ENCODE data around the gene SLC25A17.
"Not testable (repeated sequence)": the region's sequence is repeated elsewhere in the genome, so short reads cannot be mapped to it uniquely, and the experiment has no call there.

Gene SLC25A17

DNA sequence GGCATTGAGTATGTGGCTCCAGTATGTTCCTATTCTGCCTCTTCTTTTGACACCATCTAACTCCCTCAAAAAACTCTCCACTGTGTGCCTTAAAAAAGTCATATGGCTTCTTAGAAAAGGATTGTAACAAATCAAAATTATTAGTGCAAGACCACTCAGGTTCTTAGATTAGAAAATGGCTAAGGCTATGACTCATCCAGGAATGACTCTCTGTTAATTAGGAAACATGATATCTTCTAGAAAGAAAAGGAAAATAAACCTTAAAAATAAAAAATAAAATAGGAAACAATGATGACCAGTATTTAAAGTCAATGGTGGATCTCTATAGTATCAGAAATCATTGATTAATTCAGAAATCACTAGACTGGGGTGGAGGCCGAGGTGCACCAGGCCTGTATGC is 21.7 kb downstream of the SLC25A17 start:
- Mint-ChIP-seq H3K36me3 (ENCODE audit: low read depth) (peaks cover 20% of the 10 kb centered on the region), H3K4me3 (no peak overlapping the region), H3K9me3 (no peaks in the 10 kb centered on the region), H3K4me1 (peaks cover 5% of the 10 kb centered on the region), H3K27me3 (ENCODE audit: low read depth) (no peaks in the 10 kb centered on the region), H3K27ac (no peak overlapping the region)
- TF ChIP-seq CTCF (IDR thresholded peaks at IDR 0.05; ENCODE audit: unreplicated experiment in 3 of 3) = no peak

- Mint-ChIP-seq H3K27ac (no peak overlapping the region), H3K36me3 (ENCODE audit: low read depth) (peaks cover 43% of the 10 kb centered on the region), H3K4me3 (no peak overlapping the region), H3K9me3 (no peaks in the 10 kb centered on the region), H3K27me3 (ENCODE audit: low read depth) (no peaks in the 10 kb centered on the region), H3K4me1 (peaks cover 4% of the 10 kb centered on the region)
- TF ChIP-seq CTCF (IDR thresholded peaks at IDR 0.05; ENCODE audit: unreplicated experiment in 3 of 3) = no peak
These were observed 26.7 kb downstream of the SLC25A17 start for GRCh38 chr22:40792451-40792850.

DNA sequence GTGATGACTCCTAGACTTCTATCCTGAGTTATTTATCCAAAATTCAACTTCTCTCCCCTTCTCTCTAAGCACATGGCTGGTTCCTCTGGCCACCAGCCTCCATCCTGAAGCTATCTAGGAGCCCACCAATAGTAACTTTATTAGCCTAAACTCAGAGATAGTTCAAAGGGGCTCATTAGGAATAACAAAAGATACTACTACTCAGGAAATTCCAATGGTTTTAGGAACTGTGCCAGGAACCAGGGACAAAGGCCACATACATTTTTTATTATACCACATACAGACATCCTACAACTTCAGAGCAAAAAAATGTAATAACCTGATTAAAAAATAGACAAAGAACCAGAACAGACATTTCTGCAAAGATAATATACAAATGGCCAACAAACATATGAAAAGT is 27.9 kb downstream of the SLC25A17 start:
- H3K9me3 Mint-ChIP-seq = no peaks in the 10 kb centered on the region
- H3K36me3 Mint-ChIP-seq (ENCODE audit: low read depth) = peaks cover 52% of the 10 kb centered on the region
- TF ChIP-seq CTCF (IDR thresholded peaks at IDR 0.05; ENCODE audit: unreplicated experiment in 3 of 3) = no peak
- no peak overlapping the region for H3K4me3 Mint-ChIP-seq
- H3K27me3 Mint-ChIP-seq (ENCODE audit: low read depth) = no peaks in the 10 kb centered on the region
- peak overlapping the region; percentile 44 to 66 (median 59) for H3K27ac Mint-ChIP-seq
- H3K4me1 Mint-ChIP-seq = peaks cover 4% of the 10 kb centered on the region

- Mint-ChIP-seq H3K27me3 (ENCODE audit: low read depth) (no peaks in the 10 kb centered on the region), H3K4me3 (no peak overlapping the region), H3K36me3 (ENCODE audit: low read depth) (peaks cover 60% of the 10 kb centered on the region), H3K4me1 (peaks cover 4% of the 10 kb centered on the region), H3K27ac (no peak overlapping the region), H3K9me3 (no peaks in the 10 kb centered on the region)
- TF ChIP-seq CTCF (IDR thresholded peaks at IDR 0.05; ENCODE audit: unreplicated experiment in 3 of 3) = no peak
These were observed 30.0 kb downstream of the SLC25A17 start for GRCh38 chr22:40789131-40789530.

DNA sequence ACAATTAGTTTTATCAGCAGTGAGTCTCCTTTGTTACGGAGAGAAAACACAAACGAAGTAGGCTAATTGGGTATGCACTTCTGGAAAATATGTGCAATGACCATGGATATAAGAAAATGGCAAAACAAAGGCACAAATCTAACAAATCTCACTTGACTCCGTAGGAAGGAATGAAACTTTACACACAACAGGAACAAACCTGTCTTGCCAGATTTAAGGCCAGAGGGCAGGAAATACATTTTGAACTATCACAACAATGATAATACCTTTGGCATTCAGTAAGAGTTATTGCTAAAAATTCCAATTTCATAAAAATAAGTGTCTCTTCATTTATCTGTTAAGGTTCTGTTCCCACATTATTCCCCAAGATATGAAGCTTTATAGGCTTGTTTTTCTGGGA is 36.6 kb downstream of the SLC25A17 start:
- Mint-ChIP-seq H3K36me3 (ENCODE audit: low read depth) (peaks cover 43% of the 10 kb centered on the region), H3K9me3 (no peaks in the 10 kb centered on the region), H3K27ac (no peak overlapping the region), H3K4me3 (no peak overlapping the region), H3K27me3 (ENCODE audit: low read depth) (no peaks in the 10 kb centered on the region), H3K4me1 (no peaks in the 10 kb centered on the region)
- TF ChIP-seq CTCF (IDR thresholded peaks at IDR 0.05; ENCODE audit: unreplicated experiment in 3 of 3) = no peak

DNA sequence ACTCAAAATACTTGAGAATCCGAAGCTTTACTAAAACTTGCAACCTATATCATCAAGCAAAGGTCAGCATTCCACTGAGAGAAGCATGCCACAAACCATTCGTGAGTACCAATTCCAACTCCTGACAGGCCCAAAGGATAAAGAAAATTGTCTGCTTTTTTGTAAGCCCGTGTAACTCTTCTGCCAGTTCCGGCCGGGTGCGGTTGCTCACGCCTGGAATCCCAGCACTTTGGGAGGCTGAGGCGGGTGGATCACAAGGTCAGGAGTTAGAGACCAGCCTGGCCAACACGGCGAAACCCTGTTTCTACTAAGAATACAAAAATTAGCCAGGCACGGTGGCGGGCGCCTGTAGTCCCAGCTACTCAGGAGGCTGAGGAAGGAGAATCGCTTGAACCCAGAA is 37.4 kb downstream of the SLC25A17 start:
- H3K4me1 Mint-ChIP-seq; H3K27me3 Mint-ChIP-seq (ENCODE audit: low read depth); H3K27ac Mint-ChIP-seq; H3K4me3 Mint-ChIP-seq; H3K9me3 Mint-ChIP-seq: not testable (repeated sequence)
- H3K36me3 Mint-ChIP-seq (ENCODE audit: low read depth) = peaks cover 43% of the 10 kb centered on the region

All from nephron (organoid).